SK-N-SH (cell line): ENCODE measurements around the gene BMPR1A. TPM values are rescaled to one million over a fixed set of nuclear protein-coding genes. Genes with fewer than 3 reads are reported as not detected.

Experiments used
- CTCF ChIA-PET: fragments of 300-600, 350-600 bp; formaldehyde crosslinking; extraction: SDS; loops from one replicate; lab custom pipeline; 2021; lab: Yijun Ruan, JAX
- POLR2A ChIA-PET: fragments of 350-600 bp; sonication (Branson Sonifier 250); formaldehyde crosslinking; extraction: SDS; loops from one replicate; lab custom pipeline; 2020; ENCODE audit warnings: antibody characterized with exemption, inconsistent platforms; lab: Yijun Ruan, JAX
- DNase-seq: peaks from one replicate; pipeline ENCODE4 v3.0.0; 2012
- H2AFZ ChIP-seq: fragments of 200-600 bp; sonication (generic); 2 replicates; pipeline ENCODE4 v1.8.1; 2016; ENCODE audit warnings: antibody characterized with exemption, mild to moderate bottlenecking, low read depth
- H3F3A ChIP-seq: fragments of 200-600 bp; sonication (generic); replicated peaks from 2 replicates; pipeline ENCODE3; 2016; ENCODE audit warnings: antibody characterized with exemption, mild to moderate bottlenecking; ENCODE audit not compliant: insufficient read depth
- H3K27ac ChIP-seq, 2 experiments: fragments of 200-500 bp in 1 of 2; fragments of 200-600 bp in 1 of 2; sonication (Bioruptor generic) in 1 of 2; sonication (generic), shearing (Covaris generic) in 1 of 2; 2 replicates each; pipeline versions ENCODE4 v1.5.1 to v1.6.1; 2014 to 2016; ENCODE audit warnings: low read depth in 2 of 2, inconsistent platforms in 1 of 2, low read length in 1 of 2, mild to moderate bottlenecking in 1 of 2, mixed read lengths in 1 of 2
- H3K27me3 ChIP-seq: fragments of 200-600 bp; sonication (generic), shearing (Covaris generic); 2 replicates; pipeline ENCODE4 v1.6.1; 2016; ENCODE audit warnings: mixed run types; ENCODE audit not compliant: insufficient read depth
- H3K36me3 ChIP-seq, 2 experiments: fragments of 200-500 bp in 1 of 2; fragments of 200-600 bp in 1 of 2; sonication (Bioruptor generic) in 1 of 2; sonication (generic) in 1 of 2; replicated peaks in 1 of 2; 2 replicates each; pipeline versions ENCODE3 to v1.5.1; 2014 to 2016; ENCODE audit warnings: low read length in 1 of 2, mild to moderate bottlenecking in 1 of 2; ENCODE audit not compliant: insufficient read depth in 2 of 2, control insufficient read depth in 1 of 2
- H3K4me1 ChIP-seq, 2 experiments: fragments of 200-500 bp in 1 of 2; fragments of 200-600 bp in 1 of 2; sonication (Bioruptor generic) in 1 of 2; sonication (generic), shearing (Covaris generic) in 1 of 2; 2 replicates each; pipeline versions ENCODE4 v1.5.1 to v1.6.1; 2014 to 2016; ENCODE audit warnings: low read depth in 1 of 2, low read length in 1 of 2, mixed run types in 1 of 2; ENCODE audit not compliant: insufficient read depth in 2 of 2, control insufficient read depth in 1 of 2
- H3K4me2 ChIP-seq: fragments of 200-600 bp; sonication (generic), shearing (Covaris generic); 2 replicates; pipeline ENCODE4 v1.6.1; 2017; ENCODE audit warnings: mixed run types
- H3K4me3 ChIP-seq, 2 experiments: fragments of 200-500 bp in 1 of 2; fragments of 200-600 bp in 1 of 2; sonication (Bioruptor generic) in 1 of 2; sonication (generic), shearing (Covaris generic) in 1 of 2; 2 replicates each; pipeline versions ENCODE4 v1.5.1 to v1.8.1; 2014 to 2016; ENCODE audit warnings: low read depth in 2 of 2, inconsistent platforms in 1 of 2, low read length in 1 of 2, mild to moderate bottlenecking in 1 of 2, mixed read lengths in 1 of 2, moderate library complexity in 1 of 2
- H3K79me2 ChIP-seq: fragments of 200-600 bp; sonication (generic); 2 replicates; pipeline ENCODE4 v1.8.1; 2017; ENCODE audit warnings: mild to moderate bottlenecking; ENCODE audit not compliant: insufficient read depth
- H3K9ac ChIP-seq: fragments of 200-600 bp; sonication (generic); 2 replicates; pipeline ENCODE4 v1.6.1; 2017; ENCODE audit warnings: mixed run types
- H3K9me2 ChIP-seq: fragments of 200-600 bp; sonication (generic); 2 replicates; pipeline ENCODE4 v1.6.1; 2017; ENCODE audit warnings: mixed run types
- H3K9me3 ChIP-seq: fragments of 200-600 bp; sonication (generic); 2 replicates; pipeline ENCODE4 v1.6.1; 2017; ENCODE audit warnings: mixed run types, mild to moderate bottlenecking, moderate library complexity
- H4K20me1 ChIP-seq: fragments of 200-600 bp; sonication (generic); 2 replicates; pipeline ENCODE4 v1.6.1; 2017; ENCODE audit warnings: mild to moderate bottlenecking, mixed run types; ENCODE audit not compliant: insufficient read depth
- EP300 ChIP-seq, 2 experiments: IDR thresholded peaks; 2 replicates each; pipeline versions ENCODE4 v1.4.0 to v1.6.1; 2012; ENCODE audit warnings: borderline replicate concordance in 1 of 2, low read depth in 1 of 2, low read length in 1 of 2
- EZH2phosphoT487 ChIP-seq: fragments of 200-600 bp; sonication (generic); IDR thresholded peaks from 2 replicates; pipeline ENCODE4 v1.6.1; 2017; ENCODE audit warnings: low read depth, mixed run types, mild to moderate bottlenecking, antibody characterized with exemption, moderate library complexity, borderline replicate concordance
- FOXJ3 ChIP-seq: sonication (generic); formaldehyde crosslinking; IDR thresholded peaks from 2 replicates; pipeline ENCODE4 v1.5.1; 2020; ENCODE audit warnings: mild to moderate bottlenecking, missing genetic modification reagents
- FOXM1 ChIP-seq: IDR thresholded peaks from 2 replicates; pipeline ENCODE4 v1.4.0; 2012; ENCODE audit warnings: low read depth, mild to moderate bottlenecking
- GABPA ChIP-seq: IDR thresholded peaks from 2 replicates; pipeline ENCODE4 v1.4.0; 2012; ENCODE audit warnings: low read depth, mild to moderate bottlenecking
- MXI1 ChIP-seq: IDR thresholded peaks from 2 replicates; pipeline ENCODE4 v1.6.1; 2012; ENCODE audit warnings: mild to moderate bottlenecking, low read depth, low read length, improper control_type of control experiment
- NFIC ChIP-seq: IDR thresholded peaks from 2 replicates; pipeline ENCODE4 v1.4.0; 2012; ENCODE audit warnings: borderline replicate concordance
- POLR2AphosphoS5 ChIP-seq: IDR thresholded peaks from 2 replicates; pipeline ENCODE4 v1.6.1; 2012; ENCODE audit warnings: low read depth, low read length
- RCOR1 ChIP-seq: fragments of 150-350 bp; IDR thresholded peaks from 2 replicates; pipeline ENCODE4 v1.6.1; 2017; ENCODE audit warnings: antibody characterized with exemption, low read length
- RFX5 ChIP-seq: IDR thresholded peaks from 2 replicates; pipeline ENCODE4 v1.6.1; 2012; ENCODE audit warnings: mild to moderate bottlenecking, improper control_type of control experiment, low read length
- RXRA ChIP-seq: IDR thresholded peaks from 2 replicates; pipeline ENCODE4 v1.4.0; 2012; ENCODE audit warnings: low read depth, mild to moderate bottlenecking, borderline replicate concordance
- SIN3A ChIP-seq: IDR thresholded peaks from 2 replicates; pipeline ENCODE4 v1.6.1; 2012; ENCODE audit warnings: low read depth, mild to moderate bottlenecking, low read length, moderate library complexity, borderline replicate concordance
- TAF1 ChIP-seq: IDR thresholded peaks from 2 replicates; pipeline ENCODE4 v1.6.1; 2012; ENCODE audit warnings: low read depth, mild to moderate bottlenecking, low read length, moderate library complexity, borderline replicate concordance
- TCF12 ChIP-seq: IDR thresholded peaks from 2 replicates; pipeline ENCODE4 v1.4.0; 2012
- TEAD4 ChIP-seq: IDR thresholded peaks from 2 replicates; pipeline ENCODE4 v1.4.0; 2012; ENCODE audit warnings: mild to moderate bottlenecking, borderline replicate concordance; ENCODE audit not compliant: insufficient read depth
- WGBS: methylation state at CpG from one replicate; pipeline ENCODE4 v1.1.6; 2017; ENCODE audit warnings: low lambda C conversion rate; 5-methylcytosine and 5-hydroxymethylcytosine counted together
- polyA plus RNA-seq, 3 experiments: library from polyadenylated mRNA; depleted of rRNA; stranded (reverse); fragments of >200 nt; gene quantifications; 2 replicates each; pipeline ENCODE4 v1.2.3, GENCODE V29; 2012
- TF ChIP-seq, protein P1 (sequence below): fragments of 150-350 bp; IDR thresholded peaks from 2 replicates; pipeline ENCODE4 v1.6.1; 2017; ENCODE audit warnings: antibody characterized with exemption, low read length, low read depth, borderline replicate concordance
- TF ChIP-seq, protein P2 (sequence below): IDR thresholded peaks from 2 replicates; pipeline ENCODE4 v1.4.0; 2012; ENCODE audit warnings: low read depth
- TF ChIP-seq, protein P3 (sequence below): IDR thresholded peaks from 2 replicates; pipeline ENCODE4; 2012
- TF ChIP-seq, protein P4 (sequence below): IDR thresholded peaks from 2 replicates; pipeline ENCODE4 v1.6.1; 2012; ENCODE audit warnings: mild to moderate bottlenecking, low read depth, low read length, moderate library complexity

The BMPR1A gene
- polyA plus RNA-seq, 1 of the 3 experiments (the other 2 are of a cell fraction) = 12.7 TPM

DNA sequence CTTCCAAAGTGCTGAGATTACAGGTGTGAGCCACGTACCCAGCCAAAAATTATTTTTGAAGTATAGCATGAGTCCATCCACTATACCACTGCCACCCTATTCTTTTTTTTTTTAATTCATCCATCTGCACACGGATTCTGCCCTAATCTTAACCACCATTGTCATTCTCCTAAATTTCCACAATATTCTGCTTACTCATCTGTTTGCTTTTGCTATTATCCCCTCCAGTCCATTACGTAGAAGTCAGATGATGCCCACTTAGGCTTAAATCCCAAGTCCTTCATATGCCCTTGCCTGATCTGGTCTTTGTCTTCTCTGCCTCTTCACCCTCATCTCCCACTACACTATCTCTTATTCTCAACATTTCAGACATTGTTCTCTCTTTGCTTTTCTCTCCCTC lies 114.3 kb downstream of the BMPR1A start:
- ChIA-PET CTCF (no interaction called here), POLR2A (no interaction called here)
- Histone ChIP-seq H3F3A (peaks cover 29% of the 10 kb centered on the region), H3K4me3 (no peak overlapping the region), H3K9me3 (no peaks in the 10 kb centered on the region), H3K36me3 (peaks cover 0 to 2% of the 10 kb centered on the region in 2 experiments), H4K20me1 (no peaks in the 10 kb centered on the region), H3K27ac (no peak overlapping the region), H3K4me2 (no peak overlapping the region), H3K9ac (no peak overlapping the region), H3K9me2 (no peaks in the 10 kb centered on the region), H2AFZ (no peak overlapping the region), H3K27me3 (no peaks in the 10 kb centered on the region), H3K79me2 (peaks cover 58% of the 10 kb centered on the region), H3K4me1 (peaks cover 13 to 29% of the 10 kb centered on the region in 2 experiments; a peak in 3 of 4 replicates)
- 88% methylated on average over 3 of the region's 3 CpGs for WGBS
- no peak for DNase-seq
- TF ChIP-seq, protein P1, sequence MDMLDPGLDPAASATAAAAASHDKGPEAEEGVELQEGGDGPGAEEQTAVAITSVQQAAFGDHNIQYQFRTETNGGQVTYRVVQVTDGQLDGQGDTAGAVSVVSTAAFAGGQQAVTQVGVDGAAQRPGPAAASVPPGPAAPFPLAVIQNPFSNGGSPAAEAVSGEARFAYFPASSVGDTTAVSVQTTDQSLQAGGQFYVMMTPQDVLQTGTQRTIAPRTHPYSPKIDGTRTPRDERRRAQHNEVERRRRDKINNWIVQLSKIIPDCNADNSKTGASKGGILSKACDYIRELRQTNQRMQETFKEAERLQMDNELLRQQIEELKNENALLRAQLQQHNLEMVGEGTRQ = no peak
- TF ChIP-seq TEAD4 (no peak), EP300 (IDR thresholded peaks at IDR 0.05; ENCODE audit: borderline replicate concordance in 1 of 2, low read depth in 1 of 2, low read length in 1 of 2) (no peak), FOXJ3 (CRISPR knock-in tag) (no peak), MXI1 (no peak), EZH2phosphoT487 (no peak), GABPA (no peak), FOXM1 (no peak), TCF12 (no peak), RXRA (no peak), SIN3A (no peak), POLR2AphosphoS5 (no peak), RCOR1 (no peak)
- TF ChIP-seq, protein P2, sequence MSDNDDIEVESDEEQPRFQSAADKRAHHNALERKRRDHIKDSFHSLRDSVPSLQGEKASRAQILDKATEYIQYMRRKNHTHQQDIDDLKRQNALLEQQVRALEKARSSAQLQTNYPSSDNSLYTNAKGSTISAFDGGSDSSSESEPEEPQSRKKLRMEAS = no peak
- TF ChIP-seq, protein P3, sequence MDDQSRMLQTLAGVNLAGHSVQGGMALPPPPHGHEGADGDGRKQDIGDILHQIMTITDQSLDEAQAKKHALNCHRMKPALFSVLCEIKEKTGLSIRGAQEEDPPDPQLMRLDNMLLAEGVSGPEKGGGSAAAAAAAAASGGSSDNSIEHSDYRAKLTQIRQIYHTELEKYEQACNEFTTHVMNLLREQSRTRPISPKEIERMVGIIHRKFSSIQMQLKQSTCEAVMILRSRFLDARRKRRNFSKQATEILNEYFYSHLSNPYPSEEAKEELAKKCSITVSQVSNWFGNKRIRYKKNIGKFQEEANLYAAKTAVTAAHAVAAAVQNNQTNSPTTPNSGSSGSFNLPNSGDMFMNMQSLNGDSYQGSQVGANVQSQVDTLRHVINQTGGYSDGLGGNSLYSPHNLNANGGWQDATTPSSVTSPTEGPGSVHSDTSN = no peak

DNA sequence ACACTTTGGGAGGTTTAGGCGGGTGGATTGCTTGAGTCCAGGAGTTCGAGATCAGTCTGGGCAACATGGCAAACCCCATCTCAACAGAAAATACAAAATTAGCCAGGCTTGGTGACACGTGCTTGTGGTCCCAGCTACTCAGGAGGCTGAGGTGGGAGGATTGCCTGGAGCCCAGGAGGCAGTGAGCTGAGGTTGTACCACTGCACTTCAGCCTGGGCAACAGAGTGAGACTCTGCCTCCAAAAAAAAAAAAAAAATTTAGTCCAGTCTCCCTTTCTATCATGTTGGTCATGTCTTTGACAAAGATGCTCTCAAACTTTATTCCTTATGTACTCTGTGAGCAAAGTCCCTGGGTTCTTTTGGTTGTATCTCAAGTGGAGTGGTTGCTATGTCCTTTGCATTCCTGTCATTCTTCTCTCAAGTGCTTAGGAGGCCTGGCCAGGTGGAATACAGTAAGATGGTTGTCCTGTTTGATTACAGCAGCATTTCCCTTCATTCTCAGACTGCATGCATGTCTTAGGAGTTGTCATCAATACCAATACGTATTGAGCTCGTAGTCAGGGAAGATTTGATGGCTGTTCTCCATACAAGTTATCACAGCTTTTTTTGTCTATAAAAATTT lies 115.3 kb downstream of the BMPR1A start:
- peaks cover 6 to 35% of the 10 kb centered on the region in 2 experiments; a peak in 3 of 4 replicates for H3K4me1 ChIP-seq
- peaks cover 3 to 12% of the 10 kb centered on the region in 2 experiments for H3K36me3 ChIP-seq
- H3F3A ChIP-seq = peaks cover 26% of the 10 kb centered on the region
- no peak overlapping the region for H2AFZ ChIP-seq
- CTCF ChIA-PET = no interaction called here
- H3K9ac ChIP-seq = no peak overlapping the region
- no peaks in the 10 kb centered on the region for H3K9me2 ChIP-seq
- no peaks in the 10 kb centered on the region for H3K9me3 ChIP-seq
- no peaks in the 10 kb centered on the region for H3K27me3 ChIP-seq
- H3K79me2 ChIP-seq = peaks cover 61% of the 10 kb centered on the region
- no peak for DNase-seq
- H3K27ac ChIP-seq = no peak overlapping the region
- no peak overlapping the region for H3K4me2 ChIP-seq
- 95% methylated on average over 5 of the region's 5 CpGs for WGBS
- no peak overlapping the region for H3K4me3 ChIP-seq
- POLR2A ChIA-PET = no interaction called here
- H4K20me1 ChIP-seq = no peaks in the 10 kb centered on the region
- TF ChIP-seq NFIC (no peak), MXI1 (no peak), TAF1 (no peak), FOXM1 (no peak), EZH2phosphoT487 (no peak), RFX5 (no peak)
- TF ChIP-seq, protein P3 = no peak
- TF ChIP-seq, protein P1 = no peak
- TF ChIP-seq, protein P4, sequence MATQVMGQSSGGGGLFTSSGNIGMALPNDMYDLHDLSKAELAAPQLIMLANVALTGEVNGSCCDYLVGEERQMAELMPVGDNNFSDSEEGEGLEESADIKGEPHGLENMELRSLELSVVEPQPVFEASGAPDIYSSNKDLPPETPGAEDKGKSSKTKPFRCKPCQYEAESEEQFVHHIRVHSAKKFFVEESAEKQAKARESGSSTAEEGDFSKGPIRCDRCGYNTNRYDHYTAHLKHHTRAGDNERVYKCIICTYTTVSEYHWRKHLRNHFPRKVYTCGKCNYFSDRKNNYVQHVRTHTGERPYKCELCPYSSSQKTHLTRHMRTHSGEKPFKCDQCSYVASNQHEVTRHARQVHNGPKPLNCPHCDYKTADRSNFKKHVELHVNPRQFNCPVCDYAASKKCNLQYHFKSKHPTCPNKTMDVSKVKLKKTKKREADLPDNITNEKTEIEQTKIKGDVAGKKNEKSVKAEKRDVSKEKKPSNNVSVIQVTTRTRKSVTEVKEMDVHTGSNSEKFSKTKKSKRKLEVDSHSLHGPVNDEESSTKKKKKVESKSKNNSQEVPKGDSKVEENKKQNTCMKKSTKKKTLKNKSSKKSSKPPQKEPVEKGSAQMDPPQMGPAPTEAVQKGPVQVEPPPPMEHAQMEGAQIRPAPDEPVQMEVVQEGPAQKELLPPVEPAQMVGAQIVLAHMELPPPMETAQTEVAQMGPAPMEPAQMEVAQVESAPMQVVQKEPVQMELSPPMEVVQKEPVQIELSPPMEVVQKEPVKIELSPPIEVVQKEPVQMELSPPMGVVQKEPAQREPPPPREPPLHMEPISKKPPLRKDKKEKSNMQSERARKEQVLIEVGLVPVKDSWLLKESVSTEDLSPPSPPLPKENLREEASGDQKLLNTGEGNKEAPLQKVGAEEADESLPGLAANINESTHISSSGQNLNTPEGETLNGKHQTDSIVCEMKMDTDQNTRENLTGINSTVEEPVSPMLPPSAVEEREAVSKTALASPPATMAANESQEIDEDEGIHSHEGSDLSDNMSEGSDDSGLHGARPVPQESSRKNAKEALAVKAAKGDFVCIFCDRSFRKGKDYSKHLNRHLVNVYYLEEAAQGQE = no peak
